HG03045 (cell line): ENCODE results near the gene SLC9A9.

Source experiments
- ATAC-seq: cut with Tn5 transposase; IDR thresholded peaks from one replicate; pipeline ENCODE4 v1.9.1; 2021; ENCODE audit warnings: mild to moderate bottlenecking, moderate library complexity; ENCODE audit not compliant: unreplicated experiment

SLC9A9 gene

GRCh38 chr3:143236226-143236964 lies 611.9 kb downstream of the SLC9A9 start:
- ATAC-seq, result no peak

DNA sequence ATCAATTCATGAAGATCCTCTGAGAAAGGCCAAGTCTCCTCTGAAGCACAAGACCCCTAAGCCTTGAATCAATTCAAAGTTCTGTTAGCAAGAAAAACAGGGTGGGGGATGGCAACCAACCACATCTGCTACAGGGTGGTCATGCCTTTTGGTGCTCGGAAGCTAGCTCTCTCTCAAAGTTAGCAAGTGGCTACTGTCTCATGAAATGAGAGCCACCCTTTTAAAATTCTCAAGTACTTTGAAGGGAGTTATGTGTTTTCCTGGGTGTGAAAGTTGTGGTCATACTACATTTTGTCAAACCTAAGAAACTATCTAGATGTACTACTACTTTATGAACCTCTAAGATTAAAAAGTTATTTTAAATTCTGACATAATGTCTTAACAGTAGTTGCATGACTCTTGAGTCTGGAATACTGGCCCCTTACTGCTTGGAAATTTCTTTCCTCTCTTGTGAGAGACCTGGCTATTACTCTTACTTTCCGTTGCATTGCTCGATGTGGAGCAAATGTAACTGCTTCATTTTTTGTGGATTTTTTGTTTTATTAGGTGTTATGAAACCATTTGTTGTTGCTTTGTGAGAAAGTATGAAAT lies 612.6 kb downstream of the SLC9A9 start:
- no peak for ATAC-seq

DNA sequence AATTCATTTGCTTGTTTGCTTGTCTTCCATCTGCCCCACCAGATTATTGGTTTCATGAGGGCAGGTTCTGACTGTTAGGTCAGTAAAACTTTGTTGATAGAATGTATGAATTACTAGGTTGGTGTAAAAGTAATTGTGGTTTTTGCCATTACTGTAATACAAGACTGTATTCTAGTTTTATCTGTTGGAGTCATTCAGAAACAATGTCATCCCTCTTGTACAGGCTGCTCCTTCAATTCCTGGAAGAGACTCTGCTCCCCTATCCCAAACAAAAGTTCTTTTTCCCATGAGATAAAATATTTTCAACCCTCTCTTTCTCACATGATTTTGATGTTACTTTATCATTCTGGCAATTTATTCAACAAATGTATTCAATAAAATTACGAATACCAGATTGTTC lies 613.7 kb downstream of the SLC9A9 start:
- ATAC-seq, result no peak

DNA sequence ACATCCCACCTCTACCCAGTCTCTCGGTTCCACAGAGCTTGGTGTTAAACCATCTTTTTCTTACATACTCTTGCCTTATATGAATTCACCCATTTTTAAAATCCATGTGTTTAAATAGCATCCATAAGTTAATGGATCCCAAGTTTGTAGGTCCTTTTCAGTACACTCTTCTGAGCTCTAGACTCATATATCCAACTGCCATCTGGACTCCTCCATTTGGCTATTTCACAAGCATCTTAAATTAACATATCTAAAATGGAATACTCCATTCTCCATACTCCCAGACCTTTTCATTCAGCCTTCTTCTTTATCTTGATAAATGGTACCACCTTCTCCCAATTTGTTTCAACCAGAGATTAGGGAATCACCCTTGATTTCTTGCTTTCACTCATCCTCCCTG lies 615.3 kb downstream of the SLC9A9 start:
- no peak for ATAC-seq

GRCh38 chr3:143228405-143228804 lies 619.9 kb downstream of the SLC9A9 start:
- no peak for ATAC-seq

DNA sequence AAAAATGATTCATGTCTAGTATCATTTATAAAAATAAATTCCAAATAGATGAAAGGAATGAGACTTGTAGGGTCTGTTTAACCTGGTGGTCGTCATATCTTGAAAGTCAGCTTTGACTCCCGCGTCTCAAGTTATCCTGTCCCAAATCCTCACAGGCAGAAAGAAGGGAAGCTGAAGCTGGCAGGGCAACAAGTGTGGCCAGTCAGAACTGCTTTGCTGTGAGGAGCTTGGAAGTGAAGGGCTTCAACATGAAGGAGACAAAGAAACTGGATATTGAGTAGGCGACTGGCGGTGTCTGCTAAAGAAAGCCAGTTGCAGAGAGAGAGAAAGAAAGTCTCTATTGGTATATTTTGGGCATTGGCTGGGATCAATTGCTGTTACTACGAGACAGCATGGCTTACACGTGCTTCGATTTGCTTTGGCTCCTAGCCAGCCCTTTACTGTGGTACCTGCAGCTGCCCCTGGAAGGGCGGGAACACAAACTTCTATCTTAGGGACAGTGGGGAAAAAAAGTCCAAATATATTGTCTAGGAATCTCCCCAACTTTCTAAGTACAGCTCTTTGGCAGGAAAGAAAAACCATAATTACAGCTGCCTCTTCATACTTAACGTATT lies 621.5 kb downstream of the SLC9A9 start:
- no peak for ATAC-seq

DNA sequence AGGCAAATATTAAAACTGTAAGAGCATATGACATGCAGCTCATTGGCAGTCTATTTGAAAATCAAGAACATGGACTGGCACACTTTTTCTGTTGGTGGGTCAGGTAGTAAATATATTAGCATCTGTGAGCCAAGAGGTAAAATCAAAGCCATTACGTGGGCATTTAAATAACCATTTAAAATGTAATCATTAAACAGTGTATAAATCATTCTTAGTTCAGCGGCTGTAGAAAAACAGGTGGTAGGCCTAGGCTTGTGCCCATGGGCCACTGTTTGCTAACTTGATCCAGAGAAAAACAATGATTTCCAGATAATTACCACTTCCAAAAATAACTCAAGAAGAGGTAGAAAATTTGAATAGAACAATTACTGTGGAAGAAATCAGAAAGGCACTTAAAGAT lies 623.6 kb downstream of the SLC9A9 start:
- no peak for ATAC-seq

DNA sequence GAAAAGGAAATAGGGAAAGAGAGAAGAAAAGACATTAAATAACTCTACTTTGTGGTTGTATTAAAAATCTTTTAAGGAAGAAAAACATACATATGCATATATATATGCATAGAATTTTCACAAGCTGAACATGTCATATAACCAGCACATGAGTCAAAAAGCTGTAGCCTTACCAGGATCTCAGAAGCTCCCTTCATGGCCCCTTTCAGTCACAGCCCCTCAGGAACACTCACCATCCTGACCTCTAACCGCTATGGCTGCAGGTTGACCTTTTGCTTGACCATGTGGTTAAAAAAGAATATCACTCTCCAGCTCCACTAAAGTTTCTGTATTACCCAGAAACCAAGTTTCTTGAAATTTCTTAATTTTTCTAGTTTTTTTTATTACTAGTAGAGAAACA lies 625.3 kb downstream of the SLC9A9 start:
- no peak for ATAC-seq

DNA sequence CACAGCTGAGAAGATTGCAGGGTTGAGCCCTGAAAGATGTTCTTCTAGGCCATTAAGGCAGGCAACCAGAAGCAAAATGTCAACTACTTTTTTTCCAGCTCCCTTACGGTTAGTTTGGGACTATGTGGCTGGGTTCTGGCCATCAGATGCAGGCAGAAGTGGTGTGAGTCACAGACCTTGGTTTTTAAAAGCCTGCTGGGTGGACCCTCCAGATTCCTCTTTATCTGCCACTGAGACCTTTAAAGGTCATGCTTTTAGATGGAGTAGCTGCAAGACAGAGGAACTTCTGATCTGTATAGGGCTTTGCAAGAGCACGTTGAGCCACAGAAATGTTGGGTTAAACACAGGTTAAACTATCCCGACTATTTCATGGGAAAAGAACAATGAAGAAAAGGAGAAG lies 625.8 kb downstream of the SLC9A9 start:
- no peak for ATAC-seq

DNA sequence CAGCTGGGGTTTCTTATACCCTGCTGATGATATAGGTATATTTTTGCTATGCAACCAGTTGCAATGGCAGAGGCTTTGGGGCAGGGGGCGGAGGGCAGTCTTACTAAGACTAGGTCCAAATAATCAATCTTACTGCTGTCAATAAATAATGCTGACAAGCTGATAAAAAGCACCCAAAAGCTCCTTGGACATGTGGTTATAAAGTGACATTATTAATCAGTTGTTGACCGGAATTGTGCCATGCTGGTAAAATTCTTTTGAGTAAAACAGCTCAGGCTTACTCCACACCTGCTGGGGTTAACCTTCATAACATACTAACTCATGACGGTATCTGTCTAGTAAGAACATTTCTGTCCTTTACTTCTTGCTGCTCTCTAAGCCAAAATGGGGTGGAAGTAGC lies 626.8 kb downstream of the SLC9A9 start:
- no peak for ATAC-seq

GRCh38 chr3:143220741-143221140 lies 627.5 kb downstream of the SLC9A9 start:
- ATAC-seq, result peak; percentile 72

GRCh38 chr3:143218166-143218835 lies 630.0 kb downstream of the SLC9A9 start:
- no peak for ATAC-seq

DNA sequence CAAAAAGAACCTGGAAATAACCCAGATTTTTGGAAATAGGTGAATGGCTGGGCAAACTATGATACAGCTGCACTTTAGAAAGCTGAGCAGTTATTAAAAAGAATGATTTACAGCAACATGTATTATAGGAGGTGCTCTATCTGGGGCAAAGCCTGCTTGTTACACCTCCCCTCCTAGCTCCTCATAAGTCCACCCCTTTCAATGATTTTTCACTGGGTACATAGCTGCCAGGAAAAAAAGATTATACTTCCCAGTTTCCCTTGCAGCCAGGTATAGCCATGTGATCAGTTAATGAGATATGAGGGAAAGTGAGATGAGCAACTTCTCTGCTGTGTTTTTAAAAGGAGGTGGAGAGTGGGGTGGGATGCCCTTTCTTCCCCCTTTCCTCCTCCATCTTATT lies 631.0 kb downstream of the SLC9A9 start:
- no peak for ATAC-seq

DNA sequence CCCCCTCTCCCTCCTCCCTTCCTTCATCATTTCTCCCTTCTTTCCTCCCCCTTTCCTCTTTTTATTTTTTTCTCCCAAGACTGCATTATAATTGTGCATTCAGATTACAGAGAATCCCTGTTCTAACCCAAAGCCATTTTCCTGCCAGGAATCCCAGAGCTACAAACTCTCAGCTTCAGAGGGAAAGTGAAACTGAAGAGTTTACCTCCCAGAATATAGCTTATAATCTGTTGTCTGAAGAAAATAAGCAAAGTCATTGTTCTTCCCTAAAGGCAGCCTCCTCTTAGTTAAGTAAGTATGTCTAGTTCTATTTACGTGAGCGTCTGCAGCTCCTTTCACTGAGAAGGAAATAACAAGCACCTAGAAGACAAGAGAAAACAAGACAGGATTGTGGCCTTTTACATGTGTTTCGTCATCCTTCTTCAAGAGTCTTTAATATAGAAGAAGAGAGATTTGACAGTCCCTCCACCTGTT lies 631.5 kb downstream of the SLC9A9 start:
- no peak for ATAC-seq
